Esophagus muscularis mucosa (tissue), 4 donors: ENCODE results near the gene AFM. TPM values are rescaled to one million over a fixed set of nuclear protein-coding genes. Genes with fewer than 3 reads are reported as not detected.

Experiments
- DNase-seq: peaks from one replicate; pipeline ENCODE4 v3.0.0-alpha.2; 2017; ENCODE audit errors: extremely low spot score
- H3K27ac ChIP-seq, 4 donors: fragments of 200-600 bp; sonication (generic); replicated peaks in 1 of 4; 1 replicate in 3 of 4; 2 replicates in 1 of 4; pipeline ENCODE4 v1.5.1; 2016 to 2019; ENCODE audit warnings: mild to moderate bottlenecking in 1 of 4
- H3K27me3 ChIP-seq, 4 donors: fragments of 200-600 bp; sonication (generic); one replicate each; pipeline versions ENCODE4 v1.5.1 to v1.6.0; 2016 to 2019
- H3K36me3 ChIP-seq, 4 donors: fragments of 200-600 bp; sonication (generic); one replicate each; pipeline ENCODE4 v1.5.1; 2016 to 2019
- H3K4me1 ChIP-seq, 4 donors: fragments of 200-600 bp; sonication (generic); one replicate each; pipeline ENCODE4 v1.5.1; 2016 to 2019
- H3K4me3 ChIP-seq, 4 donors: fragments of 200-600 bp; sonication (generic); 1 replicate in 2 of 4; 2 replicates in 2 of 4; pipeline ENCODE4 v1.5.1; 2016 to 2019; ENCODE audit warnings: mild to moderate bottlenecking in 4 of 4, moderate library complexity in 1 of 4
- H3K9me3 ChIP-seq, 4 donors: fragments of 200-600 bp; sonication (generic); 1 replicate in 3 of 4; 2 replicates in 1 of 4; pipeline ENCODE4 v1.5.1; 2016 to 2019
- EP300 ChIP-seq: sonication (generic); formaldehyde crosslinking; IDR thresholded peaks from one replicate; pipeline ENCODE4 v1.6.1; 2017; ENCODE audit warnings: antibody characterized with exemption
- POLR2A ChIP-seq: fragments of 450-650 bp; IDR thresholded peaks from one replicate; pipeline ENCODE4 v1.6.1; 2017; ENCODE audit warnings: antibody characterized with exemption, moderate library complexity, mild to moderate bottlenecking, low read depth
- POLR2AphosphoS5 ChIP-seq, 2 donors: sonication (generic); formaldehyde crosslinking; IDR thresholded peaks; one replicate each; pipeline ENCODE4 v1.6.1; 2017; ENCODE audit warnings: antibody characterized with exemption in 2 of 2
- WGBS: methylation state at CpG from one replicate; pipeline ENCODE4 v1.1.5; 2018; 5-methylcytosine and 5-hydroxymethylcytosine counted together
- intact Hi-C: fragments of 100-400 bp; cut with DNase I; formaldehyde crosslinking; loops from one replicate; pipeline ENCODE4 v1.15.1; 2023
- total RNA-seq, 4 donors: library from RNA; depleted of rRNA; stranded (reverse); fragments of >200 nt; gene quantifications; one replicate each; pipeline versions ENCODE4 v1.1.0 to v1.2.1, GENCODE V29; 2016
- TF ChIP-seq, protein P1 (sequence below), 3 experiments: fragments of 200-600 bp in 2 of 3; fragments of 450-650 bp in 1 of 3; sonication (generic) in 2 of 3; IDR thresholded peaks; one replicate each; pipeline ENCODE4 v1.5.1; 2017 to 2019; ENCODE audit warnings: antibody characterized with exemption in 3 of 3, mild to moderate bottlenecking in 2 of 3, moderate library complexity in 1 of 3

Gene AFM
- total RNA-seq, 4 donors from 2014 or later, result not detected

DNA sequence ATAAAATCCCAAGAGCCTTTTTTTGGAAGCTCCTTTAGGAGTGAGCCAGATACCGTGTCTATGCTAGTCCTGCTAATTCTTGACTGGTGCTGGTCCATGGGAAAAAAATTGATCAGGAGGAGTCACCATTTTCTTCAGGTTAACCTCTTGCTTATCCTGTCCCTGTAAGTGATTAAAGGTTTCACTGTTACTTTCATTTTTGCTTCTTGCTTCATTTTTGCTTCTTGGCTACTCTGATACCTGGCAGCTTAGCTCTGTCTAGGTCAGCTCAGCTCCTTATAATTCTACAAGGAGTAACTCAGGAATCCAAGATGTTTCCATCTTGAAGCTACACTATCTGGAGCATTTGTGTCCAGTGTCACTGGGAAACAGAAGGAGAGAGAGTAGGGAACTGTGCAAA is 45.7 kb downstream of the AFM start:
- TF ChIP-seq, protein P1, sequence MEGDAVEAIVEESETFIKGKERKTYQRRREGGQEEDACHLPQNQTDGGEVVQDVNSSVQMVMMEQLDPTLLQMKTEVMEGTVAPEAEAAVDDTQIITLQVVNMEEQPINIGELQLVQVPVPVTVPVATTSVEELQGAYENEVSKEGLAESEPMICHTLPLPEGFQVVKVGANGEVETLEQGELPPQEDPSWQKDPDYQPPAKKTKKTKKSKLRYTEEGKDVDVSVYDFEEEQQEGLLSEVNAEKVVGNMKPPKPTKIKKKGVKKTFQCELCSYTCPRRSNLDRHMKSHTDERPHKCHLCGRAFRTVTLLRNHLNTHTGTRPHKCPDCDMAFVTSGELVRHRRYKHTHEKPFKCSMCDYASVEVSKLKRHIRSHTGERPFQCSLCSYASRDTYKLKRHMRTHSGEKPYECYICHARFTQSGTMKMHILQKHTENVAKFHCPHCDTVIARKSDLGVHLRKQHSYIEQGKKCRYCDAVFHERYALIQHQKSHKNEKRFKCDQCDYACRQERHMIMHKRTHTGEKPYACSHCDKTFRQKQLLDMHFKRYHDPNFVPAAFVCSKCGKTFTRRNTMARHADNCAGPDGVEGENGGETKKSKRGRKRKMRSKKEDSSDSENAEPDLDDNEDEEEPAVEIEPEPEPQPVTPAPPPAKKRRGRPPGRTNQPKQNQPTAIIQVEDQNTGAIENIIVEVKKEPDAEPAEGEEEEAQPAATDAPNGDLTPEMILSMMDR (IDR thresholded peaks at IDR 0.05), result no peak
- TF ChIP-seq POLR2AphosphoS5 (IDR thresholded peaks at IDR 0.05) (no peak), EP300 (no peak), POLR2A (no peak)
- no peak overlapping the region for H3K4me3 ChIP-seq
- H3K9me3 ChIP-seq, result no peaks in the 10 kb centered on the region
- no peak for DNase-seq
- intact Hi-C loops, result no loop called here
- no peaks in the 10 kb centered on the region for H3K27me3 ChIP-seq
- H3K27ac ChIP-seq, result no peak overlapping the region
- H3K4me1 ChIP-seq, result no peaks in the 10 kb centered on the region
- WGBS, result 89% methylated on average over 1 of the region's 1 CpG
- H3K36me3 ChIP-seq, result no peaks in the 10 kb centered on the region

DNA sequence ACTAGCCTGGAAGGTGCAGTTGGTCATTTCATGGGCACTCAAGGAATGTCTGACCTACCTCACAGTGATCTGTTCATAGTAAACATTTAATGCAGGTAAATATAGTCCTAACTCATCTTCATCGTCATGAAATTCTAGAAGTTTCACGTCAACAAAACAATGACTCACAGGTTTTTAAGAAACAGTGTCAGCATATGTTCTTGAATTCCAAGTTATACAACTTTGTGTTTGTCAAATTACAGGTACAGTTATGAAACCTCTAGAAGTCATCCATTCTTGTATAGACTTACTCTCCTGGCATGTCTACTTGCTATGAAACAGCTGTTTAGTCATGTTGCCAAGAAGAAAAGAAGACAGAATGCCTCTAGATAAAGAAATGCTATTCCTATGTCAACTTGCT is 46.6 kb downstream of the AFM start:
- 58% methylated on average over 2 of the region's 2 CpGs for WGBS
- intact Hi-C loops, result no loop called here
- no peaks in the 10 kb centered on the region for H3K36me3 ChIP-seq
- H3K4me3 ChIP-seq, result no peak overlapping the region
- no peak overlapping the region for H3K27ac ChIP-seq
- TF ChIP-seq, protein P1 (IDR thresholded peaks at IDR 0.05), result no peak
- no peak for TF ChIP-seq POLR2AphosphoS5 (IDR thresholded peaks at IDR 0.05)
- TF ChIP-seq EP300, result no peak
- no peak for TF ChIP-seq POLR2A
- no peaks in the 10 kb centered on the region for H3K9me3 ChIP-seq
- no peaks in the 10 kb centered on the region for H3K4me1 ChIP-seq
- H3K27me3 ChIP-seq, result no peaks in the 10 kb centered on the region
- DNase-seq, result no peak

DNA sequence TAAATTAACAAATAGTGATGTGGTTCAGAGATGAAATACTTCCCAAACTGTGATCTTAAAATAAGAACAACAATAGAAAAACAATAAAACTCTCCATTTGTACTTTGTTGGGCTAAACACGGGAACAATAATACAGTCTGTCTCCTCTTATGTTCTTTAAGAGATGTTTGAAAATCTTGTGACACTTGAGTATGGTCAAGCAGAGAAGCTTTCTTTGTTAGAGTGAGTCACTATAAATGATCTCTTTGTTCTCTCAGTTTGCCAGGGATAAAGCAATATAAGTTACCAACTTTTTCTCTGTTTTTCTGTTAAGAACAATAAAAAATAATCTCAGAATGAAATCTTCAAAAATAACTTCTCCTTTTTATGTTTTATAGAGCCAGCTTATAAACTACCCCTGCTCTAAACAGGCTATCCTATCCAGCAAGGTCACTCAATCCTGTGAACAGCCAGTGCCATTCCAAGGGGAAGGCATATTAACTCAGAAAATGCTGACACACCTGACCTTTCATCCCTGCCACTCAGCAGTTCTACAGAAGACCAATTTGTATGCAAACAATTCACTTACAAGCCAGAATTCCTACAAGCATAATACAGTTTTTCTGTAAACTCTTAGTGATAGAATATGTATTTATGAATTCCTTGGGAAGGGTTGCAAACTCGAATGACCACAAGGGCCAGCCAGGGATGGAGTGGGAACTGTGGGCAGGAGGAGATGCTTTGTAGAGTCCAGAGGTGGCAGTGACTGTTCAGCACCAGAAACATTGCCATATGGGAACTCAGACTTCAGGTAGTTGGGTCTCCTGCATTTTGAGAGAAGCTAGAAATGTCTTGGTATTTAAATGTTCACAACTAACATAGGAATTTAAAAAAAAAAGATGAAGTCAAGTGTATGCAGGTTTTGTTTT is 52.2 kb downstream of the AFM start:
- H3K36me3 ChIP-seq, result no peaks in the 10 kb centered on the region
- H3K27me3 ChIP-seq, result no peaks in the 10 kb centered on the region
- 80% methylated on average over 2 of the region's 2 CpGs for whole genome bisulfite sequencing
- H3K4me1 ChIP-seq, result no peaks in the 10 kb centered on the region
- intact Hi-C loops, result no loop called here
- no peaks in the 10 kb centered on the region for H3K9me3 ChIP-seq
- DNase-seq, result no peak
- TF ChIP-seq, protein P1 (IDR thresholded peaks at IDR 0.05), result no peak
- no peak for TF ChIP-seq POLR2AphosphoS5 (IDR thresholded peaks at IDR 0.05)
- TF ChIP-seq POLR2A, result no peak
- TF ChIP-seq EP300, result no peak
- H3K27ac ChIP-seq, result no peak overlapping the region
- no peak overlapping the region for H3K4me3 ChIP-seq

DNA sequence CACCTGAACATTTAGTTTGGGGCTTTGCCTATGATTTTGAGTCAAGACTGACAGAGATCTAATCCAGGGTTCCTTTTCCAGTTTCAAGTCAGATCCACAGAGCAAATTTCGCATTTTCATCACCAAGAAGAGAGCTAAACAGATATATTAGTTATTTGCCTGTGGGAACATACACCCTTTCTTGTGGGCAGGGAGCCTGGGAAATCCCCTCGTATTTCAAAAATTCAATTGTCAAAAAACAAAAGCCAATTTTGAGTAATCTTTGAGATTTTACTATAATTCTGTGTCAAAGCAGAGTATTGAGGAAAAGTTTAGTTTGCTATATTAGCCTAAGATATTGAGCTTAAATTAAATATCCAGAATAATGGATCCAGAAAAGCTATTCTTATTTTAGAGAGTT is 56.6 kb downstream of the AFM start:
- intact Hi-C loops, result no loop called here
- Histone ChIP-seq H3K36me3 (no peaks in the 10 kb centered on the region), H3K27ac (no peak overlapping the region), H3K4me1 (no peaks in the 10 kb centered on the region), H3K9me3 (no peaks in the 10 kb centered on the region), H3K27me3 (no peaks in the 10 kb centered on the region), H3K4me3 (no peak overlapping the region)
- TF ChIP-seq, protein P1 (IDR thresholded peaks at IDR 0.05), result no peak
- TF ChIP-seq POLR2A, result no peak
- TF ChIP-seq EP300, result no peak
- no peak for TF ChIP-seq POLR2AphosphoS5 (IDR thresholded peaks at IDR 0.05)
- 90% methylated on average over 2 of the region's 2 CpGs for WGBS
- no peak for DNase-seq
